MM.1S (cell line): ENCODE measurements around the gene UTP14C.

Source experiments
- CTCF ChIP-seq: fragments of 300-600 bp; sonication (generic); IDR thresholded peaks from 2 replicates; pipeline ENCODE4 v1.5.1; 2016; ENCODE audit warnings: antibody characterized with exemption, low read length, mixed read lengths
- EZH2 ChIP-seq: fragments of 300-600 bp; sonication (generic); optimal IDR thresholded peaks from 2 replicates; pipeline ENCODE3; 2017; ENCODE audit warnings: low read depth, mild to moderate bottlenecking, antibody characterized with exemption, low read length, mixed read lengths
- EZH2phosphoT487 ChIP-seq: fragments of 300-600 bp; sonication (generic); IDR thresholded peaks from 2 replicates; pipeline ENCODE4 v1.6.1; 2018; ENCODE audit warnings: antibody characterized with exemption, low read length

DNA sequence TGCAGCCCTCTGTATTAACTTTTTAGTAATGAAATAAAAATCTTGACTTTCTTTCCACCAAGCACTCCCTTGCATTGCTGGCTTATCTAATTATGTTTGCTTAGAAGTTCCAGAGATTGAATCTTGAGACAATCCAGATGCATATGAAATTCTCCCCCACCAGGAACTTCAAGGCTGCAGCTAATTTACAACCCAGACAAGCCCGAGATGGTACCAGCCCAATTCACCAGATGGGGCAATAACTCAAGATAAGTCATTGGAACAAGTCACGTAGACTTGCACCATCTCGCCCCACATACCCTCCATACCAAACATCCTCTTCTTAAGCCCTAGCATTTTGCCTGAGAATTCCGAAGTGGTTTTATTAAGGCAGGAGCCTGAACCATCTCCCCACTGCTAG lies 29.0 kb downstream of the UTP14C start:
- no peak for TF ChIP-seq EZH2
- TF ChIP-seq CTCF, result no peak
- TF ChIP-seq EZH2phosphoT487, result no peak
